Uterus (tissue), 2 donors: ENCODE measurements around the gene CCDC178.
"Not testable (repeated sequence)": the region's sequence is repeated elsewhere in the genome, so short reads cannot be mapped to it uniquely, and the experiment has no call there.

Experiments used
- CTCF ChIP-seq, 4 experiments: fragments of 200-600 bp in 2 of 4; fragments of 450-650 bp in 2 of 4; sonication (generic) in 2 of 4; IDR thresholded peaks; one replicate each; pipeline ENCODE4 v1.5.1; 2016 to 2019; ENCODE audit warnings: antibody characterized with exemption in 4 of 4, mild to moderate bottlenecking in 2 of 4, moderate library complexity in 1 of 4
- POLR2A ChIP-seq, 2 donors: fragments of 450-650 bp; IDR thresholded peaks; one replicate each; pipeline ENCODE4 v1.6.1; 2016; ENCODE audit warnings: antibody characterized with exemption in 2 of 2, mild to moderate bottlenecking in 1 of 2, moderate library complexity in 1 of 2

GRCh38 chr18:33164121-33164520 lies 276.4 kb downstream of the CCDC178 start:
- not testable (repeated sequence) for TF ChIP-seq POLR2A, CTCF (IDR thresholded peaks at IDR 0.05)
